Inflammatory macrophage (primary cell): ENCODE measurements around the gene RBM38.
"Not testable (repeated sequence)": the region's sequence is repeated elsewhere in the genome, so short reads cannot be mapped to it uniquely, and the experiment has no call there.

Experiments used
- DNase-seq, 2 donors: peaks; one replicate each; pipeline ENCODE4 v3.0.0-alpha.2; 2020 to 2022
- total RNA-seq, 18 experiments: gene quantifications; one replicate each; lab custom pipeline; 2026; ENCODE audit warnings: mixed read lengths in 6 of 18, inconsistent platforms in 2 of 18; lab: John Stamatoyannopoulos, UW

Gene RBM38
- total RNA-seq = 8.0 to 97.2 (median 52.7) reads per million in 18 experiments

DNA sequence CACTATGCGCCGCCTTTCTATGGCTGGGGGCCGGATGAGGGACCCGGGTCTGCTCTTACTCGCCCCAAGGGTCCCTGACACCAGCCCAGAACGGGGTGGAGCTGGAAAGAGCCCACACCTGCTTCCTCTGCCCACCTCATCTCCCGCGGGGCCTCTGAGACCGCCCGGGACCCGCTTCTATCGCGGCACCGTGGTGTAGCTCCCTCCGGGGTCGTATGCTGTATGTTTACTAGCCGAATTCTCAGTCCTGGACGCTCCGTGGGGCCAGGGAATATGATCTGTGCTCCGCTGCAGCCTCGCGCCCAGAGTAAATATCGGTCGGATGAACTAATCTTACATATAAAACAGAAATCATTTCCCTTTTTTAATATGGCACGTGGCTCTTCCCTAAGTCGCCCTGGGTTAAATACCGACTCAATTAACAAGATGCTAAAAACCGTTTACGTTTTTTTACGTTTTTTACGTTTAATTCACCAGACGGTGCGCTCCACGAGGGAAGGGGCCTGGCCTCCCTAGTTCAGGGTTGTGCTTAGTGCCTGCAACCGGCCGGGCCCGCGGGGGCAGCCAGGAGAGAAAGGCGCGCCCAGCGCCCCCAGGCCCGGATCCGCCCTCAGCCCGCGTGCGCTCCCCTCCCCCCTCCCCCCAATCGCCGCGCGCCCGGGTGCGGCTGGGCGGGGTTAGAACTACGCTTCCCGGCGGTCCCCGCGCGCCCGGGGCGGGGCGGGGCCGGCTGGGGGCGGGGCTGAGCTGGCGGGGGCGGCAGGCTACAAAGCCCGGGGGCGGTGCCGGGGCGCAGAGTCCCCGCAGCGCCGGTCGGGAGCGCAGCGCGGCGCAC, at the start of gene RBM38:
Gene RBM38 (plus strand): TSS at position 793 of the 835 bp plus-strand sequence. CDS start 186 bp downstream, outside the sequence.
- DNase-seq = peak; percentile 70 to 87

DNA sequence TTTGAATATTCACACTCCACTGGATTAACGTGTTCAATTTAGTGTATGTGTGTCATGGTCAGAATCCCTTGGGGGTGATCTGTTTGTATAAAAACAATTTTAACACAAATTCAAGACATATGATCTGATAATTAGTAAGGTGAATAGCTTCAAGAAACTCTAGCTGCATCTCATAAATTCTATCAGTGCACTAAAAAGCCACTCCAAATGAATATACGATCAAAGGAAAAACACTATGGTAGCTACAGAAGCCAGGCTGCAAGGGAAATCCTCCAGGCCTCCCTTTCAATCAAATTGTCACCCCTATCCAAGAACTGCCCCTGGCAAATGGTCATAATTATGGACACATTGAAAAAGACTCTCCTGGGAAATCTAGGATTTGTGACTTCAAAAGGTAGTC, 49.5 kb upstream of the RBM38 start:
- DNase-seq = no peak

DNA sequence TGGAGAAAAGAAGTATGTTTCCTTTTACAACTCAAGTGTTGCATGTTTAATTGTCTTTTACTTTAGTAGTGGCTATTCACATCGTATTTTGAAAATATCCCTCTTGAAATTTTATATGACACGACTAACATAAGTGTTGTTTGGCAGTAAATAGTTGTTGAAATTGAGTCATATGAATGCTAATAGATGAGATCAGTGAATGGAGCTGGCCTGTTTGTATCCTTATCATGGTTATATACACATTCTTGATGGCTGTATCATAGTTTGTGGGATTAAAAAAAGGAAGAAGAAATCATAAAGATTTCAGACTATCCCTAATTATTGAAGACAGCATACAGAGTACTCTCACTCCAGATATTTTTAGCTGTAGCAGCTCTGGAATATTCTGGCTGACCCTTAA, 48.4 kb upstream of the RBM38 start:
- DNase-seq = no peak

DNA sequence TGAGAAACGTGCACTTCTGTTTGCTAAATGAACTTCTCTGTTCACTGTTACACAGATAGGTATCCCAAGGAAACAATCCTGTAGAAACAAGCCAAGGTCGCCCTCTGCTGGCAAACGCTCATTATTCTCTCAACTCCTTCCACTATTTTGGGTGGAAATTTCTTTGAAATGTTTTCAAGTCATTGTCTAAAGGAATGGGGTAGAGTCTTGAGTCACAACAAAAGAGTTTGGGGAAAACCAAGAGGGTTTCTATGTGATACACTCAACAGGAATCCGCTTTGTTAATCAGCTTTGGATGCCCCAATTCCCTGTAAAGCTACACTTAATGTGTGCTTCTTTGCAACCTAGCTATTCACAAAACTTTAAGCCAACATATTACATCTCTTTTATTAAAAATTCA, 44.7 kb upstream of the RBM38 start:
- DNase-seq = peak; percentile 73 to 78

DNA sequence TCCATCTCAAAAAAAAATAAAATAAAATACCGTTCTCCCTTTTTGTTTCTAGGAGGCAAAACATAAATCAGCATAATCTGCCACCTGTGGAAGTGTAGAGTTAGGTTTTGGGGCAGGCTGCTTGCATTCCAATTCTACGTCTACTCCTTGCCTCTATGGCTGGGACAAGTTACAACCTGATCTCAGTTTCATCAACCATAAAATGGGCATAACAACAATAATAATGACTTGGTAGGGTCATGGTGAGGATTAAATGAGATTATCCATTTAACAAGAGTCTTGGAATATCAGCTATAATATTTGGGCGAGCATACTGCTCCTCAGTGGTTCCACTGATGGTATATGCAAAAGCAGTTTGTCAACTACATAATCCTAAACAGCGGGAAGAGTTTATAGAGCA, 43.8 kb upstream of the RBM38 start:
- no peak for DNase-seq

DNA sequence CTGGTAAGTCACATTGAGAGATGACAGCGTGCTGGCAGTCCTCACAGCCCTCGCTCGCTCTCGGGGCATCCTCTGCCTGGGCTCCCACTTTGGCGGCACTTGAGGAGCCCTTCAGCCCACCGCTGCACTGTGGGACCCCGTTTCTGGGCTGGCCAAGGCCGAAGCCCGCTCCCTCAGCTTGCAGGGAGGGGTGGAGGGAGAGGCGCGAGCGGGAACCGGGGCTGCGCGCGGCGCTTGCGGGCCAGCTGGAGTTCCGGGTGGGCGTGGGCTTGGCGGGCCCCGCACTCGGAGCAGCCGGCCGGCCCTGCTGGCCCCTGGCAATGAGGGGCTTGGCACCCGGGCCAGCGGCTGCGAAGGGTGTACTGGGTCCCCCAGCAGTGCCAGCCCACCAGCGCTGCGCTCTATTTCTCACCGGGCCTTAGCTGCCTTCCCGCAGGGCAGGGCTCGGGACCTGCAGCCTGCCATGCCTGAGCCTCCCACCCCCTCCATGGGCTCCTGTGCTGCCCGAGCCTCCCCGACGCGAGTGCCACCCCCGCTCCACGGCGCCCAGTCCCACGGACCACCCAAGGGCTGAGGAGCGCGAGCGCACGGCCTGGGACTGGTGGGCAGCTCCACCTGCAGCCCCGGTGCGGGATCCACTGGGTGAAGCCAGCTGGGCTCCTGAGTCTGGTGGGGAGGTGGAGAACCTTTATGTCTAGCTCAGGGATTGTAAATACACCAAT, 42.8 kb upstream of the RBM38 start:
- DNase-seq = not testable (repeated sequence)

DNA sequence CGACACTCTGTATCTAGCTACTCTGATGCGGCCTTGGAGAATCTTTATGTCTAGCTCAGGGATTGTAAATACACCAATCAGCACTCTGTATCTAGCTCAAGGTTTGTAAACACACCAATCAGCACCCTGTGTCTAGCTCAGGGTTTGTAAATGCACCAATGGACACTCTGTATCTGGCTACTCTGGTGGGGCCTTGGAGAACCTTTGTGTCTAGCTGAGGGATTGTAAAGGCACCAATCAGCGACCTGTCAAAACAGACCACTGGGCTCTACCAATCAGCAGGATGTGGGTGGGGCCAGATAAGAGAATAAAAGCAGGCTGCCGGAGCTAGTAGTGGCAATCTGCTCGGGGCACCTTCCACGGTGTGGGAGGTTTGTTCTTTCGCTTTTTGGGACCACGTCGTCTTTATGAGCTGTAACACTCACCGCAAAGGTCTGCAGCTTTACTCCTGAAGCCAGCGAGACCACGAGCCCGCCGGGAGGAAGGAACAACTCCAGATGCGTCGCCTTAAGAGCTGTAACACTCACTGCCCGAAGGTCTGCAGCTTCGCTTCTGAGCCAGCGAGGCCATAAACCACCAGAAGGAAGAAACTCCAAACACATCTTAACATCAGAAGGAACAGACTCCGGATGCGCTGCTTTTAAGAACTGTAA, 42.1 kb upstream of the RBM38 start:
- not testable (repeated sequence) for DNase-seq

DNA sequence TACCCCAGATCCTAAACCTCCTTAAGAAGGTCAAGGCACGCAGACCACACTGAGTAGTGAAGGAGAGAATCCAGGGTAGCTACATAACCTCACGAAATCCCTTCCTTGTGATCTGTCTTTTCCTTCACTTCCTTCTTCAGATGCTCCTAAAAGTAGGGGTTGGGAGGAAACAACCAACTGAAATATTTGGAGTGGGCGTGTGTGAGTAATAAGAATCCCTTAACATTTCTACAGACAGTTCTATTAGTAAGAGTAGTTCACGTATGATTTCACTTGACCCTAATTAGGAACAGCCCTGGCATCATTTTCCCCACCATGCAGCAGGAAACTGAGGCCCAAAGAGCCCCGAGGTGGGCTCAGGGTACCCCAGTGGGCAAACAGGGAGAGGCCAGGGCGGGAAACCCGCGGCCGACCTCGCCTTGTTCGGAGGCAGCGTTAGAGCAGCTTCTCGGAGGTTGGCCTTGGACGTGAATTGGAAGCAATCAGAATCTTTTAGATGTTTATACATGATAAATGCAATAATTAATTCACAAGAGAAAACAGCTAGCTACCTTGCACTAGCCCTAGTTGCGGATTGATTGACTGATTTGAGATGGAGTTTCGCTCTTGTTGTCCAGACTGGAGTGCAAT, 41.0 kb upstream of the RBM38 start:
- DNase-seq = peak; percentile 73 to 82

DNA sequence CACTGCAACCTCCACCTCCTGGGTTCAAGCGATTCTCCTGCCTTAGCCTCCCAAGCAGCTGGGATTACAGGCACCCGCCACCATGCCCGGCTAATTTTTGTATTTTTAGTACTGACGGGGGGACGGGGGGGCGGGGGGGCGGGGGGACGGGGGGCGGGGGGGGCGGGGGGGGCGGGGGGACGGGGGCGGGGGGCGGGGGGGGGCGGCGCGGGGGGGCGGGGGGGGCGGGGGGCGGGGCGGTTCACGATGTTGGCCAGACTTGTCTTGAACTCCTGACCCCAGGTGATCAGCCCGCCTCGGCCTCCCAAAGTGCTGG, 40.5 kb upstream of the RBM38 start:
- not testable (repeated sequence) for DNase-seq

DNA sequence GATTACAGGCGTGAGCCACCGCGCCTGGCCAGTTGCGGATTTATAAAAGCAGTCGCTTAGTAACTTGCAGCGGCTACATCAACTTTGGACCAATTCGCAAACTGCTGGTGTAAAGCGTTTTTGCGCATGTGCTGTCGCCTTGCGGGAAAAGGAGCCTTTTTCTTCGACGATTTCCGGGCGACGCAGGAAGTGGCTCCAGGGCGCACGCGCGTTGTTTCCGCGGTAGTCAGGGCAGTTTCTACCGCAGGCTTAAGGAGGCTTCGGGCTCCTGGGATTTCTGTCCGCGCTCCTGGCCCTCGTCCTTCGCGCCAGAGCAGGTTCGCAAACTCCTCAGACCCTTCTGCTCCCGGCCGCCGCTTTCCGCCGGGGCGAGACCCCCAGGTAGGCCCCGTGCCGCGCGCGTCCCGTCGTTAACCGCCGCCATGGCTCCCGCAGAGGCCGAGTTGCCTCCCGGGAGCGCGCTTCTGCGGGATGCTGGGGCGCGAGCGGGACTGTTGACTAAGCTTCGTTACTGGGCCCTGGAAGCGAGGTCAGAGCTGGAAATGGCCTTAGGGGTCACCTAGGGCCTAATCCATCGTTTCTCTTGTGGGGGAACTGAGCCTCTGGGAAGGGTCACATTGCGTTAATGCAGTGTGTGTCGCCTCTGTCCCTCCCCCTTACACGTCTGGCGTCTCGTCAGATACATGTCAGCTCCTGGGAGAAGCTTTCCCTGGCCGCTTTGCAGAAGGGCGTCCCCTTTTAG, 40.0 kb upstream of the RBM38 start, which contains the start of gene RAE1:
Gene RAE1 (plus strand): TSS at position 214 of the 742 bp plus-strand sequence. CDS start 2,784 bp downstream, outside the sequence.
- peak; percentile 90 to 94 for DNase-seq

DNA sequence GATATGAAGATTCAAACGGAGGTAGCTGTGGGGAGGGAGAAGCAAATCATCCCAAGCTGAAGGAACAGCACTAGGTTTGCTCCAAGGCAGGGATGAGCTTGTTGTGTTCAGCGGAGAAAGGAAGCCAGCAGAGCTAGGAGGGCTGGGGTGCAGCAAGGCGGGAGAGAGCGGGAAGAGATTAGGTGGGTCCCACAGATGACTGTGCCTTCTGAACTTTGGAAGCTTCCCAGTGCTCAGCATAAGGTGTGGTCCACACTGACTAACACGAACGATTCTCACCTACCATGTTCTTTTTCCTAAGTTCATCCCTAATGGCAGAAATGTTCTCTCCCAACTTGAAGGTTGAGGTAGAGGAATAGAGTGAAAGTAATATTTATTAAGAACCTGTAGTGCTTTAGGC, 38.9 kb upstream of the RBM38 start:
- no peak for DNase-seq

DNA sequence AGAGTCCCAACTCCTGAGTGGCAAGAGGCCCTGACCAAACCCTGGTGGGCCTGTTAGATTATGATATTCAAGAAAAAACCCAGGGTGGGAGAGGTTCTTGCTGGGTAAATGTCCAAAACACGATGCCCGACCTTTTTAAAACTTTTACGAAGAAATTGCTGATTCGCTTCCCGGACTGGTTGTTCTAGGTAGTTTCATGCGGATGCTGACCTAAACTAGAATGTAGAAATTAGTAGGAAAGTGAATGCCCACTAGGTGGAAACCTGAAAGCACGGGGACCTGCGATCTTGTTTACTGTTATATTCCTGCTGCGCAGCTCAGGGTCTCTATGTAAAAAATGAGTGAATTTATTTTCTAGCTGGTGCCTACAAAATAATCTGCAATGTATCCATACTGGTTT, 37.8 kb upstream of the RBM38 start:
- no peak for DNase-seq

DNA sequence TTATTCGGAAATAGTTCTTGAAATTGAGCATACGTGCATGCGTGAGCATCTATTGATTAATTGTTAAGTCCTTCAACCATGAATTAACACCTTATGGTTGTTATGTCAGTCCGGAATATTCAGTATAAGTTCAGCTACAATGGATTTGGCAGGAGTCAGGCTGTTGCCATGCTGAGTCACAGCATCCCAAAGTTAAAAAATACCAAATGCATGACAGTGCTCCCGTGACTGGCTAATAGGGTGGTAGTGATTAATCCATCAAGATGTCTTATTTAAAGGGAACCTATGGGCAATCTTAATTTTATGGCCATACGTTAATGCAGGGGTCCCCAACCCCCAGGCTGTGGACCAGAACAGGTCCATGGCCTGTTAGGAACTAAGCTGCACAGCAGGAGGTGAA, 29.7 kb upstream of the RBM38 start:
- no peak for DNase-seq

DNA sequence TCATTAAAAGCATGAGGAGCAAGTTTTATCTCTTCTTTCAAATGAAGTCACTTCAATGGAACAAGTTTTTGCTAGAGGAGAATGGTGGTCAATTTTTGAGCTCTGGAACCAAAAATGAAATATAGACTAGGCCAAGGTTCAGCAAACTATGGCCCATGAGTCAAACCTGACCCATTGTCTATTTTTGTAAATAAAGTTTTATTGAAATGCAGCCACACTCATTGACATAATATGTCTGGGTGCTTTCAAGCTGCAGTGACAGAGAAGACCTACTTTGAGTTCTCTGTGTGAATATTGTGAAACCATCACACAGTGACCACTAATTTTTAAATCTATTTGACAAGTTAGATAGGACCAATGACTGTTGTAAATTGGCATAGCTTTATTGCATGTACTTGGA, 26.7 kb upstream of the RBM38 start:
- no peak for DNase-seq

DNA sequence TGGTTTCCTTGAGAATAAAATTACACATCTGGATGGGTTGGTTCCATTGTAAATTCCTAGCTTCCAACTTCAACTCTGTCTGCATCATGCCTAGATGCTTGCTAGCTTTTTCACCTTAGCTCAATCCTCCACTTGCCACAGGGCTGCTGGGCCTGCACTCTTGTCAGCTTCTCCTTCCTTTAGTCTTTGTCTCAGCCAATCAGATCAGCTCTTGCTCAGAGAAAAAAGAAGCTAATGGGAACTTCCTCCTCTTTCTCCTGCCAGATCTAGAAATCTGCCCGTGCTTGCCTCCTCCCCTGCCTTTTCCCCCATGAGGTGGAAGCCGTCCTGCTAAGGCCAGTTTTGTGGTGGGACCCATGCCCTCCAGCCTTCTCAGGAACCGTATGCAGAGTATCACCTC, 21.6 kb upstream of the RBM38 start:
- peak; percentile 38 to 55 for DNase-seq

DNA sequence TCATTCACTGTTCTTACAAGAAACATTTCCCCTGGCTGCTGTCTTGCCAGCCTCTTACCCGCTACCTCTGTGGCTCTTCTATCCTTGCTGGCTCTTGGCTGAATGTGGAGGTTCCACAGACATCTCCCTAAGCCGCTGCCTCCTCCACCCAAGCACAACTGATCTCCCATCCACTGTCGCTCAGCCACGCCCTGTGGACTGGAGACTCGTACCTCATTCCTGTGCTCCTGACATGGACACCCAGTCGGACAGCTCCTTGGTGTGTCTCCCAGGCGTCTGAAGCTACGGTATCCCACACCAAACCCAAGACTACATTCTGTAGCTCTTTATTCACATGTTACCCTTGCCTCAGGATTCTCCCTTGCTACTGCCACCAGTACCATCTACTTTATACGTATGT, 20.9 kb upstream of the RBM38 start:
- no peak for DNase-seq

DNA sequence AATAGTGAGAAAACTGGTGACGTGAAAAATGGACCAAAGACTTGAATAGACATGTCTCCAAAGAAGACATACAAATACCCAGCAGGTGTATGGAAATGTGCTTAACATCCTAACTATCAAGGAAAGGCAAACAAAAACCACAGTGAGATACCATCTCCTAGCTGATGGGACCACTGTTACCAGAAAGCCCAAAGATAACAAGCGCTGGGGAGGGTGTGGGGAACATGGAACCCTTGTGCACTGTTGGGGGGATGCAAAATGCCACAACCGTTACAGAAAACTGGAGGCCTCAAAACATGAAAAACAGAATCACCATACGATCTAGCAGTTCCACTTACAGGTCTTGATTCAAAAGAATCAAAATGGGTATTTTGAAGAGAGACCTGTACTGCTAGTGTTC, 19.8 kb upstream of the RBM38 start:
- DNase-seq = no peak

DNA sequence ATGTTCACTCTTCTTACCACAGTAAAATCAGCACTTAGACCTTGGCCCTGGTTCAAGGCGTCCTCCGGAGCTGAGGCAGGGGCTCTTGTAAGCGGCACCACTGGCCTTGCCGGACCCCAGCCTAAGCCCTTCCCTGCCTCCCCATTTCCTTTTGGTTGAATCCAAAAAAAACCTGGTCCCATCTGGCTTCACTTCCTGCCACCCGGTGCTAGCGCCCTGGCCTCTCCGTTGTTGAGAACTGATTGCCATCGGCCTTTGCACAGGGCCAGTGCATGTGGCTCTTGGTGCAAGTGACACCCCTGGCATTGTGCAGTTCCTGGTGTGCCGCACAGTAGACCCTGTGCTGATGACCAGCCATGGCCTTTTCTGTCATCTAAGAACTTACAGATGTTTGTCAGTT, 19.0 kb upstream of the RBM38 start:
- DNase-seq = no peak

DNA sequence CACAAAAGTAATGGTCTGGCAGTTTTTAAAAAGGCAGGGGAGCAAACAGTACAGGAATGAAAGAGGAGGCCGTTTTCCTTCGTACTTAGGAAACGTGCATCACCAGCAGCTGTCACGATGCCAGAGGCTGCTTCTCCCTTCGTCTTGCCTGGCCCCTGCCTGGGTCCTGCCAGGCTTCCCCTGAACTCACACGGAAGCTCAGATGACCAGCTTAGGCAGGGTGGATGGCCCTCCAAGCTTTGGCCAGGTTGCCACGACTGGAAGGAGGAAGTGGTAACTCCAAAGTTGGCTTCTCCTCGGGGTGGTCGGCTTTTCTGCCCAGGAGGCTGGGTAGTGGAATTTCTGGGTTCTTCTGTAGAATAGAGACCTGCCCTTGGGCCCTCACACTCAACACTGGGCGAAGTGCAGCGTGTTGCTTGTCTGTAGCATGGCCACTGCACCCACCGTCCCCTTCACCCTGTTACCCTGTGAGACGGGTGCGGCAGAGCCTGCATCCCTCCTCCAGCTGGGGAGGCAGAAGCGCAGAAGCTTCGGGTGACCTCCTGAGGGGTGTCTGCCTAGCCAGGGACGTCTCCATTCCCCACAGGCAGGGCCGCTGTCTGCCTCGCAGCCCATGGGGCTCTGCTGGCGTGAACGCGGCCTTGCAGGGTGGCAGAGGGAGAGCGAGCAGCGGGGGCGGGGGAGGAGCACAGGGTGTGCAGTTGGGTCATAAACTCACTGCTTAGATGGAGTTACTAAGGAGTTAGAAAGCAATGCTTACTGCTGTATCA, 18.4 kb upstream of the RBM38 start:
- DNase-seq = no peak

DNA sequence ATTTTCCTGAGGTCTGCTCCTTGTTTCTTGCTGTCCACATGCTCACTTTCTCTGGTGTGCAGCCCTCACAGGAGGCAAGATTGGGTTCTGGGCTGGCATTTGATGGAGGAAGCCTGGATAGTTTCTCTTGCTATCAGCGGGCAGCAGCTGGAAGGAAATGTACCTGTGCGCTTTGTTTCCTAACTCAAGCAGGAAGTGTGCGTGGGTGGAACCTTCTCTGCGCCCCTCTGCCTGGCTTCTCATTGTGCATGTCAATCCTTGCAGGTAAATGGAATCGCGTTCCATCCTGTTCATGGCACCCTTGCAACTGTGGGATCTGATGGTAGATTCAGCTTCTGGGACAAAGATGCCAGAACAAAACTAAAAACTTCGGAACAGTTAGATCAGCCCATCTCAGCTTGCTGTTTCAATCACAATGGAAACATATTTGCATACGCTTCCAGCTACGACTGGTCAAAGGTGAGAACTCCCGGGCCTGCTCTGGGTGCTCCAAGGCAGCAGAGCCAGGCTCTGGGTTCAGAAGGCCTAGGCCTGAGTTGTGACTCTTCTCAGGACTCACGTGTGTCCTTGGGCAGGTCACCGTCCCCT, 16.8 kb upstream of the RBM38 start:
- no peak for DNase-seq
